Sciatic nerve (tissue), 2 donors: ENCODE results near the gene MRPS22. TPM values are rescaled to one million over a fixed set of nuclear protein-coding genes. Genes with fewer than 3 reads are reported as not detected.
"Not testable (repeated sequence)": the region's sequence is repeated elsewhere in the genome, so short reads cannot be mapped to it uniquely, and the experiment has no call there.

Source experiments
- ATAC-seq: fragments of 200-7000 bp; cut with Tn5 transposase; one replicate; pipeline ENCODE4 v1.9.1; 2020; ENCODE audit warnings: mild to moderate bottlenecking, moderate library complexity
- DNase-seq: peaks from one replicate; pipeline ENCODE4 v3.0.0-alpha.2; 2020; ENCODE audit warnings: low spot score
- intact Hi-C: fragments of 100-400 bp; cut with DNase I; formaldehyde crosslinking; loops from one replicate; pipeline ENCODE4 v1.14.2; 2022
- total RNA-seq: library from RNA; stranded (reverse); fragmentation: NEBNext Ultra II Directional; extraction: Animal tissue kit (Norgen Biotek cat#: 25700); gene quantifications from one replicate; pipeline ENCODE4 v1.2.1, GENCODE V29; 2021
- donor health status: DM: no; HTN: no; CAD: no.
- donor health status: DM: no; HTN: no; CAD: no.

The MRPS22 gene
- total RNA-seq, 1 donor from 2014 or later: 27.6 TPM

DNA sequence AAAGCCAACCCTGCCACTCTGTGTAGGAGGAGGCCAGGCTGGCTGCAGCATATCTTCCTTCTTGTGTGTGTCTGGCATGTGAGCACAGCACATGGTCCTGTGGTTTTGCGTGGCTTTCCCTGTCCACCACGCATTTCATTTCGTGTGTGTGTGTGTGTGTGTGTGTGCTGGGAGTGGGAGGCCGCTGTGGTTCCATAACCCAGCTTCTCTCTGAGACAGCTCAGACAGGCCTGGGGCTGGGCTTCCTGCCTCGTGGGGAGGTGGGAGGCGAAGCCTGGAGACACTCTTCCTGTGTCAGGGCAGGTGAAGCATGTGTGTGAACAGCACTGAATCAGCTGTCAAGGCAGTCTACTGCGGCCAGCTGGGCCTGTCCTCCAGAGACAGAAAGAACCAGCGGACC lies 16.0 kb upstream of the MRPS22 start:
- intact Hi-C loops: loop anchor here (5.0 kb wide), 1 partner anchor 221 kb away; no protein-coding TSS in a partner anchor
- DNase-seq (no peak), ATAC-seq (no peak)

DNA sequence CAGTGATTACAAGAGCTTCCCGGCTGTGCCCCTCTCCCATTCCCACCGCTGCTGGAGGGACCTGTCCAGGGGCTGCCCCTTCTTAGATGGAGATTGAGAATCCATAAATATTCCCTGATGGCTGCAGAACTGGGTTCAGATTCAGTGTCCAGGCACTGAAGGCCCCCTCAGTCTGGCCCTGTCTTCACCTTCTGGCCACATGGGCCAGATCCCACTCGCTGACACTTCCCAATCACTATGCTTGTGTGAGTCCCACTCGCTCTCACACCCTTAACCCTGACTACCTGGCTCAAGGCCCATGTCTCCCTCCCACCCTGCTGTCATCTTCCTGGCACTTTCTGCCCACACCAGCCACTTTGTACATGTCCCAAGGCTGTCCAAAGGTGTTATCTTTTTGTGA lies 15.5 kb upstream of the MRPS22 start:
- DNase-seq: no peak
- no peak for ATAC-seq
- intact Hi-C loops: loop anchor here (5.0 kb wide), 1 partner anchor 221 kb away; no protein-coding TSS in a partner anchor

DNA sequence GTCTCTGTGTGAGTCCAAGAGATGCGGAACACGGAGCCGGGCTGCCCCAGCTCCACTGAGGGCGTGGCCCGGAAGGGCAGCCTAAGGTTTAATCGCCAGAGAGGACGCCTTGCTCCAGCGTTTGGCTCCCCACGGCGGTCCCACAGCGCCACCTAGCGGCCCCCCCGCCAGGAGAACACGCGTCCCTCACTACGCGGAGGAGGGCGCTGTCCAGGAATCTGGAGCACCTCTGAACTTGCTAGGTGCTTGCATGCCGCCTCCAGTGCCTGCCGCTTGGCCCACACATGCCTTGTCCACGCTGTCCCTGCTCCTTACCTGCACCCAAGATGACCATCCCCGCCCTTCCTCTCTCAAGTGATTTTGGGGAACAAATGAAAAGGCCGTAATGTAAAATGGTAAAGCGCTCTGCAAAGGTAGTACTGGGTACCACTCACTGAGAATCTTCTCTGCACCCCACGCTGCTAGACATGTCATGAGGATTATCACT lies 14.4 kb upstream of the MRPS22 start:
- DNase-seq (peak; percentile 92), ATAC-seq (peak; percentile 95)
- intact Hi-C loops: loop anchor here (5.0 kb wide), 1 partner anchor 222 kb away; no protein-coding TSS in a partner anchor

DNA sequence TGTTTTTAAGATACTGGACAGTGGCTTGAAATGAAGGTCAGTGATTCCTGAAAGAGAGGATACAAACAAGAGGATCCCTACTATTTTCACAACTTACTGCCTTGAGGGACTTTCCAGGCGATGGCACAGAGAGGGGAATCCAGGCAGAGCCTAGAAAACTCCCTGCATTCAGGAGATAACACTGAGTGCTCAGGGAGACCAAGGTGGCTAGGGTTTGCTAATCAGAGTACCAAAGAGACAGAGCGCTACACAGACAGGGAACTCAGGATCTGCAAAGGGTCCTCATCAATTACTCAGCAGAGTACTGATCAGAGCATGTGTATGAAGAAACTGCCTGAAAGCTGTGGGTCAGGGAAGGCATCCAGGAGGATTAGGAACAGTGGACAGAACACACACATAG lies 11.7 kb upstream of the MRPS22 start:
- DNase-seq (no peak), ATAC-seq (no peak)
- intact Hi-C loops: no loop called here

DNA sequence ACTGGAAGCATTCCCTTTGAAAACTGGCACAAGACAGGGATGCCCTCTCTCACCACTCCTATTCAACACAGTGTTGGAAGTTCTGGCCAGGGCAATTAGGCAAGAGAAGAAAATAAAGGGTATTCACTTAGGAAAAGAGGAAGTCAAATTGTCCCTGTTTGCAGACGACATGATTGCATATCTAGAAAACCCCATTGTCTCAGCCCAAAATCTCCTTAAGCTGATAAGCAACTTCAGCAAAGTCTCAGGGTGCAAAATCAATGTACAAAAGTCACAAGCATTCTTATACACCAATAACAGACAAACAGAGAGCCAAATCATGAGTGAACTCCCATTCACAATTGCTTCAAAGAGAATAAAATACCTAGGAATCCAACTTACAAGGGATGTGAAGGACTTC lies 9.1 kb upstream of the MRPS22 start:
- intact Hi-C loops, DNase-seq, ATAC-seq: not testable (repeated sequence)

- intact Hi-C loops: no loop called here
- ATAC-seq: no peak
- DNase-seq: no peak
These were observed 5.4 kb upstream of the MRPS22 start for GRCh38 chr3:139338405-139338804.

- no peak for DNase-seq
- ATAC-seq: no peak
- intact Hi-C loops: no loop called here
These were observed 4.5 kb upstream of the MRPS22 start for GRCh38 chr3:139339219-139339906.

GRCh38 chr3:139340784-139341183 lies 3.0 kb upstream of the MRPS22 start:
- intact Hi-C loops: no loop called here
- DNase-seq: no peak
- no peak for ATAC-seq

DNA sequence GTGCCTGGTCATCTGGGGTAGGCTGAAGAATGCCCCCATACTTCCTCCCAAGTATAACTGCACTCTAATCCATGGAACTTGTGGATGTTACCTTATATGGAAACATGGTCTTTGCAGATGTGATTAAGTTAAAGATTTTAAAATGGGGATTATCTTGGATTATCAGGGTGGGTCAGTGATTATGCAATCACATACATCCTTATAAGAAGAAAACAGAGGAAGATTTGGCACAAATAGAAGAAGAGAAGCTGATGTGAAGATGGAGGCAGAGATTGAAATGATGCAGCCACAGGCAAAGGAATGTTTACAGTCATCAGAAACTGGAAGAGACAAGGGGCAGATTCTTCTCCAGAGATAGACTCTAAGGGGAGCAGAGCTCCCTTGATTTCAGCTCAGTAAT lies 1.8 kb upstream of the MRPS22 start:
- no peak for ATAC-seq
- DNase-seq: no peak
- intact Hi-C loops: no loop called here

DNA sequence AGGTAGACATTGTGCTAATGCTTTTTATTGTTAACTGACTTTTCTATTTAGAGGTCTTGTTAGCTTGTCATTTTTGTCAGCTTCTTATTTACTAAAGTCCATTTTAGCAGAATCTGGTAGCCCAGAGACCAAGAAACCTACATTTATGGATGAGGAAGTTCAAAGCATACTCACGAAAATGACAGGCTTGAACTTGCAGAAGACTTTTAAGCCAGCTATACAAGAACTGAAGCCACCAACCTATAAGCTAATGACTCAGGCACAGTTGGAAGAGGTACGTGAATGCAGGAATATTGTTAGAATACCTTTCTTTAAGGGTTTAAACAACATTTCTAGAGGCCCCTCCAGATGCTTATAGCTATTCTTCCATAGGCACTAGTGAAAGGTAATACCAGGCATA lies 3.0 kb downstream of the MRPS22 start:
- DNase-seq: no peak
- intact Hi-C loops: no loop called here
- no peak for ATAC-seq

DNA sequence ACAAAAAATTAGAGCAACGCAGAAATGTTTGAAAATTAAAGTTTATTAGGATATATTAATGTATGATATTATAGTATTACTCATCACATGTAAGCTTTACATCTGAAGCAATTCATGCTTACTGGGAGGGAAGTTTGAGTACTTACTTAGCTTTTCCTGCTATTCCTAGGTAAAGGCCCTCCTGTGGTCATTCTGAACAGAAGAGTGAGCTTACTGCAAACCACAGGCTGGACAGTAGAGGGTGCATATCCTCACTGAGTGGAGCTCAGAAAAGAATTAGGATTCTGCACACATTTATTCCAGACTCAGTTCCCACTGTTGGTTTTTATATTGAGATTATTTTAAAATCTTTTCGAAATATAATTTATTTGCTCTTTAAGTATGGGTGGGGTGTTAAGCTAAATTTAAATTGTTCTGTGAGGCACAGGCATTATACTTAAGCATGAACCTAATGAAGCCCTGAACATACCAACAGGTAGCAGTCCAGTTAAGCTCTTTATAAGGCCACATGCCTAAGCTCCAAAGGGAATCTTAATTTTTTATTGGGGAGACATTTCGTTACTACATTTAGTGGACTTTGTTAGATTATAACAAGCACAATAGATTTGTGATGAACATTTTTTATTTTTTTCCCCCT lies 10.2 kb downstream of the MRPS22 start:
- peak; percentile 48 for ATAC-seq
- intact Hi-C loops: no loop called here
- no peak for DNase-seq

- ATAC-seq: no peak
- no peak for DNase-seq
- intact Hi-C loops: no loop called here
These were observed 10.8 kb downstream of the MRPS22 start for GRCh38 chr3:139354661-139355060.

DNA sequence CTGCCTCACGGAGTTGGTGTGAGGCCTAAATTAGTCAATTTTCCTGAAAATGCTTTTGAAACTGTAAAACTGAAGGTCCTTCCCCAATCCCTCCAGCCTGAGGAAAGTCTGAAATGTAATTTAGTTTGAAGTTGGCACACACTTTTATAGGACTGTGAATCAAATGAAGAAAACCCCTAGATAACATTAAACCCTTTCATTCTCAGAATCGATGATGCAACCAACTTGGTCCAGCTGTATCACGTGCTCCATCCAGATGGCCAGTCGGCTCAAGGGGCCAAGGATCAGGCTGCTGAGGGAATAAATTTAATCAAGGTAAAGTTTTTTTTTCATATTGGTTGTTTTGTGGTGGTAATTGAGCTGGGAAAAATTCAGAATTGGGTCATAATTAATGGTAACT lies 11.7 kb downstream of the MRPS22 start:
- ATAC-seq (peak; percentile 85), DNase-seq (no peak)
- intact Hi-C loops: no loop called here

DNA sequence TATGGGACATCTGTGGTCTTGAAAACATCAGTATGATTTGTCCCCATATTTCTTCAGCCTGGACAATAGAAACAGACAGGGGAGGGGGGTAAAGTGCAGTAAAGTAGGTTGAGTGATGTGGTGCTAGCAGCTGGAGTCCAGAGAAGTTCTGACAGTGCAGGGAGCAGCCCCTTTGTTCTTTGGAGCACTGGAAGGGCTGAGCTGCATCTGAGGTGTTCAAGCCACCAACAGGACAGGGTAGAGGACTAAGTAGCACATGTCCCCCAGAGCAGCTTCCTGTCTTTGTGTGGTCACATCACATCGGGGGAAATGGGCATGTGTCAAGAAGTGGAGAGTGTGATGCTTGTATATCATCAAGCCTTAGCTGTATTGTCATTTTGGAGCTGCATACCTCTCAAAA lies 12.1 kb downstream of the MRPS22 start:
- DNase-seq (no peak), ATAC-seq (peak; percentile 30)
- intact Hi-C loops: no loop called here

GRCh38 chr3:139357899-139358298 lies 14.1 kb downstream of the MRPS22 start:
- intact Hi-C loops: no loop called here
- ATAC-seq (no peak), DNase-seq (no peak)

GRCh38 chr3:139358841-139359562 lies 15.2 kb downstream of the MRPS22 start:
- ATAC-seq (no peak), DNase-seq (no peak)
- intact Hi-C loops: no loop called here

GRCh38 chr3:139361276-139361675 lies 17.5 kb downstream of the MRPS22 start:
- intact Hi-C loops: no loop called here
- DNase-seq (no peak), ATAC-seq (no peak)

GRCh38 chr3:139364549-139364948 lies 20.7 kb downstream of the MRPS22 start:
- no peak for DNase-seq
- intact Hi-C loops: no loop called here
- no peak for ATAC-seq

- no peak for ATAC-seq
- no peak for DNase-seq
- intact Hi-C loops: no loop called here
These were observed 30.3 kb downstream of the MRPS22 start for GRCh38 chr3:139374099-139374498.

DNA sequence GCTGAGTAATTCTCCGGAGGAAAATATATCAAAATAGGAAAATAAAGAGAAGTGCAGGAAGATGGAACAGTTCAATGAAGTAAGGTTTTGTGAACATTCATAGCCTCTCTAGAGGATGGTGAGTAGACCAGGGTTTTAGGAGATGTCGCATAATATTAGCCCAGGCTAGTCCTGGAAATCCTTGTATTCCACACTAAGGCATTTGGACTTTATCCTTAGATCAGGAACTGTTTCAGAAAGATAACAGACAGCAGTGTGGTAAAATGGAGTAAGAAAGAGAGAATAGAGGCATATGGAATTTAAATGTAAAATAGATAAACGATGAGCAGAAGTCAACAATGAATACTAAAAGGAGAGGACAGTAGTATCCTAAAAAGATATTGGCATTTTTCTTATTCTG lies 33.6 kb downstream of the MRPS22 start:
- intact Hi-C loops: no loop called here
- ATAC-seq: no peak
- DNase-seq: no peak
